Activated CD8-positive, alpha-beta memory T cell treated with anti-CD3 and anti-CD28 coated beads for 1 hour (primary cell): Measurements from ENCODE around the gene TBX3.

Experiments
- DNase-seq, 2 donors: peaks; one replicate each; pipeline ENCODE4 v3.0.0-alpha.2; 2020; ENCODE audit warnings: low read depth in 1 of 2; ENCODE audit errors: extremely low read depth in 1 of 2

TBX3 gene

GRCh38 chr12:114697243-114697716, 13.3 kb upstream of the TBX3 start:
- no peak for DNase-seq

- no peak for DNase-seq
Observed at GRCh38 chr12:114696443-114697242, 12.7 kb upstream of the TBX3 start.

- no peak for DNase-seq
Observed at GRCh38 chr12:114695305-114695592, 11.3 kb upstream of the TBX3 start.

GRCh38 chr12:114694436-114695304, 10.7 kb upstream of the TBX3 start:
- DNase-seq = no peak

- DNase-seq = no peak
Observed at GRCh38 chr12:114693532-114693931, 9.6 kb upstream of the TBX3 start.

GRCh38 chr12:114693059-114693531, 9.1 kb upstream of the TBX3 start:
- DNase-seq = no peak

GRCh38 chr12:114692186-114693058, 8.4 kb upstream of the TBX3 start:
- no peak for DNase-seq

- DNase-seq = no peak
Observed at GRCh38 chr12:114691763-114692185, 7.8 kb upstream of the TBX3 start.

GRCh38 chr12:114691196-114691595, 7.2 kb upstream of the TBX3 start:
- DNase-seq = no peak

GRCh38 chr12:114690267-114691135, 6.5 kb upstream of the TBX3 start:
- DNase-seq = no peak

- no peak for DNase-seq
Observed at GRCh38 chr12:114689075-114689994, 5.4 kb upstream of the TBX3 start.

- no peak for DNase-seq
Observed at GRCh38 chr12:114688256-114688845, 4.4 kb upstream of the TBX3 start.

- DNase-seq = no peak
Observed at GRCh38 chr12:114687802-114688201, 3.8 kb upstream of the TBX3 start.

GRCh38 chr12:114686773-114687500, 3.0 kb upstream of the TBX3 start:
- DNase-seq = no peak

GRCh38 chr12:114686426-114686772, 2.4 kb upstream of the TBX3 start:
- DNase-seq = no peak

- DNase-seq = no peak
Observed at GRCh38 chr12:114685869-114686268, 1.9 kb upstream of the TBX3 start.

- DNase-seq = no peak
Observed at GRCh38 chr12:114685320-114685781, 1.4 kb upstream of the TBX3 start.

- DNase-seq = no peak
Observed at GRCh38 chr12:114684870-114685273, 897 bp upstream of the TBX3 start.
